Keratinocyte (primary cell): ENCODE results near the gene CNTNAP2.

Experiments used
- EZH2 ChIP-seq: IDR thresholded peaks from one replicate; pipeline ENCODE4 v1.6.1; 2012; ENCODE audit warnings: inconsistent platforms, mild to moderate bottlenecking, low read length, moderate library complexity
- TF ChIP-seq, protein P1 (sequence below), 3 experiments: IDR thresholded peaks in 1 of 3; conservative IDR thresholded peaks in 1 of 3; optimal IDR thresholded peaks in 1 of 3; 2 replicates in 2 of 3; 3 replicates in 1 of 3; pipeline versions ENCODE3 to v1.5.1; 2011; ENCODE audit warnings: low read length in 3 of 3, mild to moderate bottlenecking in 3 of 3, moderate library complexity in 2 of 3, control low read depth in 1 of 3, inconsistent platforms in 1 of 3; ENCODE audit not compliant: insufficient read depth in 2 of 3; ENCODE audit errors: extremely low read depth in 1 of 3

GRCh38 chr7:146185844-146186243 is 69.2 kb downstream of the CNTNAP2 start:
- TF ChIP-seq, protein P1, sequence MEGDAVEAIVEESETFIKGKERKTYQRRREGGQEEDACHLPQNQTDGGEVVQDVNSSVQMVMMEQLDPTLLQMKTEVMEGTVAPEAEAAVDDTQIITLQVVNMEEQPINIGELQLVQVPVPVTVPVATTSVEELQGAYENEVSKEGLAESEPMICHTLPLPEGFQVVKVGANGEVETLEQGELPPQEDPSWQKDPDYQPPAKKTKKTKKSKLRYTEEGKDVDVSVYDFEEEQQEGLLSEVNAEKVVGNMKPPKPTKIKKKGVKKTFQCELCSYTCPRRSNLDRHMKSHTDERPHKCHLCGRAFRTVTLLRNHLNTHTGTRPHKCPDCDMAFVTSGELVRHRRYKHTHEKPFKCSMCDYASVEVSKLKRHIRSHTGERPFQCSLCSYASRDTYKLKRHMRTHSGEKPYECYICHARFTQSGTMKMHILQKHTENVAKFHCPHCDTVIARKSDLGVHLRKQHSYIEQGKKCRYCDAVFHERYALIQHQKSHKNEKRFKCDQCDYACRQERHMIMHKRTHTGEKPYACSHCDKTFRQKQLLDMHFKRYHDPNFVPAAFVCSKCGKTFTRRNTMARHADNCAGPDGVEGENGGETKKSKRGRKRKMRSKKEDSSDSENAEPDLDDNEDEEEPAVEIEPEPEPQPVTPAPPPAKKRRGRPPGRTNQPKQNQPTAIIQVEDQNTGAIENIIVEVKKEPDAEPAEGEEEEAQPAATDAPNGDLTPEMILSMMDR (optimal IDR thresholded peaks at IDR 0.05 in 1 of 3, IDR thresholded peaks at IDR 0.05 in 1 of 3, conservative IDR thresholded peaks at IDR 0.05 in 1 of 3; ENCODE audit: extremely low read depth in 1 of 3, insufficient read depth in 2 of 3, low read length in 3 of 3): no peak
- no peak for TF ChIP-seq EZH2
